GM06990 (cell line): ENCODE measurements around the gene NCSTN.

Experiments
- DNase-seq: peaks from one replicate; pipeline ENCODE4 v3.0.0-alpha.2; 2011; ENCODE audit not compliant: insufficient read length; ENCODE audit errors: extremely low read depth
- H3K27me3 ChIP-seq: replicated peaks from 2 replicates; pipeline ENCODE4 v1.6.0; 2011; ENCODE audit warnings: low read length; ENCODE audit not compliant: control insufficient read depth, insufficient read depth
- H3K36me3 ChIP-seq: 2 replicates; pipeline ENCODE4 v1.5.1; 2011; ENCODE audit warnings: low read length; ENCODE audit not compliant: control insufficient read depth, insufficient read depth
- H3K4me3 ChIP-seq: replicated peaks from 2 replicates; pipeline ENCODE4 v1.5.1; 2011; ENCODE audit warnings: low read depth, mild to moderate bottlenecking, control low read depth, low read length
- CTCF ChIP-seq: IDR thresholded peaks from 2 replicates; pipeline ENCODE4 v1.5.1; 2011; ENCODE audit warnings: low read length, control low read depth, mild to moderate bottlenecking, inconsistent platforms; ENCODE audit not compliant: insufficient read depth, poor library complexity, severe bottlenecking

The NCSTN gene

GRCh38 chr1:160394673-160395072 lies 51.5 kb downstream of the NCSTN start:
- DNase-seq: no peak
- Histone ChIP-seq H3K36me3 (no peaks in the 10 kb centered on the region), H3K4me3 (no peak overlapping the region), H3K27me3 (no peaks in the 10 kb centered on the region)
- no peak for TF ChIP-seq CTCF

DNA sequence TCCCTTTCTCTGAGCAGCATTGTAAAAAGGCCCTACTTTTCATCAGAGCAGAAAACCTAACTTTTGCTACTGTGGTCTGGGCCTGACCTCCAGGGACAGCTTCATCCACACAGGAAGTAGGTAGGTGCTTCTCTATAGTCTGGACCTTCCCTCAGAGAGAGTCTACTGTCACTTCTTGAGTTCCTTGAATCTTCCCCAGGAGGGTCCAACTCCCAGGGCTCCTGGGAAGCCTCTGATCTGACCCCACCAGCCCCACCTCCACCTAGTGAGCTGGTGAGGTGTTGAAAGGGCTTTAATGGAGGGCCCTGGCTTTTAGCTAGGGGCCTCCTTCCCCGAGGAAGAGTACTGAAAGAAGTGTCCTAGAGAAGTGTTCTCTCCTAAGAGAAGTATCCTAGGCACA lies 54.5 kb downstream of the NCSTN start:
- no peaks in the 10 kb centered on the region for H3K36me3 ChIP-seq
- no peak for TF ChIP-seq CTCF
- H3K4me3 ChIP-seq: no peak overlapping the region
- H3K27me3 ChIP-seq: no peaks in the 10 kb centered on the region
- DNase-seq: no peak

- no peak for DNase-seq
- Histone ChIP-seq H3K36me3 (no peaks in the 10 kb centered on the region), H3K4me3 (no peak overlapping the region), H3K27me3 (no peaks in the 10 kb centered on the region)
- no peak for TF ChIP-seq CTCF
Observed at GRCh38 chr1:160398823-160399222, 55.6 kb downstream of the NCSTN start.

GRCh38 chr1:160399544-160400222 lies 56.5 kb downstream of the NCSTN start:
- Histone ChIP-seq H3K4me3 (no peak overlapping the region; the same call in 1 of the 2 replicates), H3K36me3 (no peaks in the 10 kb centered on the region), H3K27me3 (no peaks in the 10 kb centered on the region)
- no peak for TF ChIP-seq CTCF
- DNase-seq: no peak

- no peak for DNase-seq
- Histone ChIP-seq H3K27me3 (no peaks in the 10 kb centered on the region), H3K4me3 (peak within 1 kb of the TSS; percentile 54), H3K36me3 (no peaks in the 10 kb centered on the region)
- no peak for TF ChIP-seq CTCF
Observed at GRCh38 chr1:160400223-160400645, 57.1 kb downstream of the NCSTN start, which contains the start of gene VANGL2. Gene VANGL2, plus strand, starts transcription at chr1:160400564. Its CDS starts 15,274 bp downstream, at chr1:160415838.
